GM21447 (cell line): ENCODE measurements around the gene PGF.
A peak's percentile ranks its signal among the peaks of the same experiment; 100 is the strongest.
"Not testable (repeated sequence)": the region's sequence is repeated elsewhere in the genome, so short reads cannot be mapped to it uniquely, and the experiment has no call there.

Experiments
- ATAC-seq: cut with Tn5 transposase; IDR thresholded peaks from one replicate; pipeline ENCODE4 v1.9.1; 2021; ENCODE audit not compliant: unreplicated experiment

PGF gene

GRCh38 chr14:74945261-74945851 is 10.0 kb downstream of the PGF start:
- no peak for ATAC-seq

- no peak for ATAC-seq
Observed at GRCh38 chr14:74942608-74943007, 12.8 kb downstream of the PGF start.

- peak; percentile 22 for ATAC-seq
Observed at GRCh38 chr14:74942181-74942580, 13.2 kb downstream of the PGF start.

GRCh38 chr14:74941676-74942097 is 13.7 kb downstream of the PGF start:
- ATAC-seq: peak; percentile 55

- ATAC-seq: no peak
Observed at GRCh38 chr14:74940956-74941565, 14.3 kb downstream of the PGF start.

GRCh38 chr14:74938531-74939495 is 16.6 kb downstream of the PGF start:
- no peak for ATAC-seq

- ATAC-seq: no peak
Observed at GRCh38 chr14:74937171-74937570, 18.2 kb downstream of the PGF start.

GRCh38 chr14:74936731-74937130 is 18.7 kb downstream of the PGF start:
- ATAC-seq: no peak

GRCh38 chr14:74936151-74936550 is 19.2 kb downstream of the PGF start:
- ATAC-seq: no peak

- no peak for ATAC-seq
Observed at GRCh38 chr14:74935360-74935680, 20.1 kb downstream of the PGF start.

GRCh38 chr14:74934476-74935359 is 20.7 kb downstream of the PGF start:
- no peak for ATAC-seq

- ATAC-seq: no peak
Observed at GRCh38 chr14:74934041-74934440, 21.4 kb downstream of the PGF start.

- not testable (repeated sequence) for ATAC-seq
Observed at GRCh38 chr14:74932936-74933335, 22.5 kb downstream of the PGF start.

GRCh38 chr14:74932401-74932901 is 22.9 kb downstream of the PGF start:
- no peak for ATAC-seq

- ATAC-seq: not testable (repeated sequence)
Observed at GRCh38 chr14:74931744-74932143, 23.7 kb downstream of the PGF start.

- ATAC-seq: no peak
Observed at GRCh38 chr14:74929242-74929641, 26.2 kb downstream of the PGF start.

GRCh38 chr14:74927225-74927624 is 28.2 kb downstream of the PGF start:
- no peak for ATAC-seq

GRCh38 chr14:74924061-74924460 is 31.3 kb downstream of the PGF start:
- no peak for ATAC-seq

- peak; percentile 94 for ATAC-seq
Observed at GRCh38 chr14:74922752-74923401, 32.5 kb downstream of the PGF start, which contains the start of gene RPS6KL1. RPS6KL1 (minus strand) TSS chr14:74923260; CDS start chr14:74921541, 1,719 bp downstream.
